GM12874 (cell line): ENCODE measurements around the gene GOLGA2.

Experiments used
- CTCF ChIP-seq: IDR thresholded peaks from 2 replicates; pipeline ENCODE4 v1.5.1; 2011; ENCODE audit warnings: low read depth, mild to moderate bottlenecking, control low read depth, low read length, moderate library complexity; ENCODE audit not compliant: insufficient read depth

GOLGA2 gene

GRCh38 chr9:128275198-128276007 lies at the start of gene GOLGA2:
Gene GOLGA2 (minus strand): TSS chr9:128276007. CDS start chr9:128275976, 31 bp downstream.
- TF ChIP-seq CTCF: no peak

DNA sequence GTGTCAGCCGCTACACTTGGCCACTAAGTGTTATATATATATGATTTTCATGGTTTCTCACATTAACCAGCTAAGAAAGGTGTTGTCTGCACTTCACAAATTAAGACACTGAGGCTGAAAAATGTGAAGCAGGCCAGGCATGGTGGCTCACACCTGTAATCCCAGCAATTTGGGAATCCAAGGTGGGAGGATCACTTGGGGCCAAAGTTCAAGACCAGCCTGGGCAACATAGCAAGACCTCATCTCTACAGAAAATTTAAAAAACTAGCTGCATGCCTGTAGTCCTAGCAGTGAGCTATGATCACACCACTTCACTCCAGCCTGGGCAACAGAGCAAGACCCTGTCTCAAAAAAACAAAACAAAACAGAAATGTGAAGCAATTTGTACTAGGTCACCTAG lies 48.6 kb upstream of the GOLGA2 start:
- TF ChIP-seq CTCF: no peak

DNA sequence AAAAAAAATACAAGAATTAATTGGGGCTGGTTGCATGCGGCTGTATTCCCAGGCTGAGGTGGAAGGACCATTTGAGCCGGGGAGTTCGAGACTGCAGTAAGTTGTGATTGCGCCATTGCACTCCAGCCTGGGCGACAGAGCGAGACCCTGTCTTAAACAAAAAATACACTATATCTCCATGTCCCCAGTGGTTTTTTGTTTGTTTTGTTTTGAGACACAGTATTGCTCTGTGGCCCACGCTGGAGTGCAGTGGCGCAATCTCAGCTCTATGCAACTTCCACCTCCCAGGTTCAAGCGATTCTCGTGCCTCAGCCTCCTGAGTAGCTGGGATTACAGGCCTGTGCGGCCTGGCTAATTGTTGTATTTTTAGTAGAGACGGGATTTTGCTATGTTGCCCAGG lies 48.0 kb upstream of the GOLGA2 start:
- TF ChIP-seq CTCF: no peak

- TF ChIP-seq CTCF: no peak
Observed at GRCh38 chr9:128323212-128323730, 47.5 kb upstream of the GOLGA2 start.

DNA sequence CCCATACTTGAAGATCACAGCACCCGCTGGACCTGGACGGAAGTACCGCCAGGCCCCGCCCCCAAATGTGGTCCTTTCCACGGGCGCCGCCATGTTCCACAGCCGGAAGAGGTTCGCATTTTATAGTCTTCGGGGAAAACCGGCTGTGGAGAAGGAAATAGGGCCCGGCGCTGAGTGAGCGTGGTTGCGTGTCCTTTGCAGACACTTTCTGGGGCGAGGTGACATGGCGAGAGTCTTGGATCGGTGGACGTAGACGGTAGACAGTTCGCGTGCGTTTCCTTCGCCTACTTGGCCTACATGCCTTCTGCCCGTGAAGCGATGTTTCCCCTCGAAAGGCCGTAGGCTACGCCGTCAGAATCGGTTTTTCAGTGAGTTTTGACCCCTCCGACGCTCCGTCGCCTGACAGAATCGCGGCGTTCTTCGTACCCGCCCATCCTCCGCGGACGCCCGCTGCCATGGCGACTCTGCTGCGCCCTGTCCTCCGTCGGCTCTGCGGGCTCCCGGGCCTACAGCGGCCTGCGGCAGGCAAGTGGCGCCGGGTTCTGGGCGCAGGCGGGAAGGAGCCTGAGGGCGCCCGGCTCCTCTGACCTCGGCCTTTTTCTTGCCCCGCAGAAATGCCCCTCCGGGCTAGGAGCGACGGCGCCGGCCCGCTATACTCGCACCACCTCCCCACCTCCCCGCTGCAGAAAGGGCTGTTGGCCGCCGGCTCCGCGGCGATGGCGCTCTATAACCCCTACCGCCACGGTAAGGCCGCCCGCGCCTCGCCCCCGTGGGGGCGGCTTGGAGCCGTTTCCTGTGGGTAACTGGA lies 46.8 kb upstream of the GOLGA2 start, which contains the start of the genes COQ4 and TRUB2:
COQ4 (plus strand) TSS at position 436 of the 808 bp plus-strand sequence; CDS start at position 456, 20 bp downstream.
TRUB2 (minus strand) TSS at position 44 of the 808 bp plus-strand sequence; CDS start at position 5, 39 bp downstream.
- no peak for TF ChIP-seq CTCF

GRCh38 chr9:128321879-128322403 lies 46.1 kb upstream of the GOLGA2 start:
- no peak for TF ChIP-seq CTCF

GRCh38 chr9:128321343-128321742 lies 45.5 kb upstream of the GOLGA2 start:
- no peak for TF ChIP-seq CTCF
